Stimulated activated naive CD8-positive, alpha-beta T cell treated with anti-CD3 and anti-CD28 coated beads, Interleukin-15, Interleukin-2, amounts not matched to agents 100 U/mL and 50 U/mL, for 24 hours (primary cell): ENCODE data around the gene HADHA.
"Not testable (repeated sequence)": the region's sequence is repeated elsewhere in the genome, so short reads cannot be mapped to it uniquely, and the experiment has no call there.

Source experiments
- ATAC-seq: fragments of 150-1000 bp; cut with Tn5 transposase; one replicate; pipeline ENCODE4 v1.10.0; 2021
- DNase-seq: peaks from one replicate; pipeline ENCODE4 v3.0.0; 2021

The HADHA gene

GRCh38 chr2:26244309-26245230 is at the start of gene HADHA, which contains the start of gene HADHB:
HADHA (minus strand) TSS chr2:26244632; CDS start chr2:26244596, 36 bp downstream.
HADHB (plus strand) TSS chr2:26244939; CDS start chr2:26254255, 9,316 bp downstream.
- ATAC-seq (peak; percentile 85), DNase-seq (peak; percentile 87)

DNA sequence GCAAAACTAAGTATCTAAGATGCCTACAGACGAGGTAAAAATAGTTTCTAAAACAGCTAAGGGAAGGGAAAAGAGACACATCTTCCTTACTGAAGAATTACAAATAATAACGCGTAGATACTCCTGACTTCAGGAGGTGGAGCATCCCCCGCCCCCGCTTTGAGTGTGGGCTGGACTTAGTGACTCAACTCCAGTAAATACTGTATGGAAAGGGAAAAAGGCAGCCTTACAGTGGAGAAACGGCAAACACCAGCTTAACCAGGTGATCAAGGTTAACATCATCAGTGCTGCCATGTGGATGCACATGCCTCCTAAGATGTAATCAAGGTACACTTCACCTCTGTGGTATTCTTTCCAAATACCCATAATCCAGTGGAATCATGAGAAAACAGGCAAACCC is 48.2 kb upstream of the HADHA start:
- ATAC-seq (no peak), DNase-seq (no peak)

- ATAC-seq (no peak), DNase-seq (no peak)
Observed at GRCh38 chr2:26290001-26290400, 45.6 kb upstream of the HADHA start.

DNA sequence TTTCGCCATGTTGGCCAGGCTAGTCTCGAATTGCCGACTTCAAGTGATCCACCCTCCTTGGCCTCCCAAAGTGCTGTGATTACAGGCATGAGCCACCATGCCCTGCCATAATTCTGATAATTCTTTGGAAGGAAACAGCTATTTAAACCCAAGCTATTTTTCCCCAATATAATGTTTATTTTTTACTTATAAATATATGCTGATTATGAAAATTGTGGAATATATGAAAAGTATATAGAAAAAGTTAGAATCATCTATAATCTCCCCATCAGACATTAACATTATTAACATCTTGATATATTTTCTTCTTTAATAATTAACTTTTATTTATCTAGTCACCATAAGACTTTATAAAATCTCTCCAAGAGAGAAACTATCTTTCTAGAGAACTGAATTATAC is 41.5 kb upstream of the HADHA start:
- ATAC-seq = no peak
- DNase-seq = no peak

GRCh38 chr2:26284132-26284531 is 39.7 kb upstream of the HADHA start:
- no peak for DNase-seq

DNA sequence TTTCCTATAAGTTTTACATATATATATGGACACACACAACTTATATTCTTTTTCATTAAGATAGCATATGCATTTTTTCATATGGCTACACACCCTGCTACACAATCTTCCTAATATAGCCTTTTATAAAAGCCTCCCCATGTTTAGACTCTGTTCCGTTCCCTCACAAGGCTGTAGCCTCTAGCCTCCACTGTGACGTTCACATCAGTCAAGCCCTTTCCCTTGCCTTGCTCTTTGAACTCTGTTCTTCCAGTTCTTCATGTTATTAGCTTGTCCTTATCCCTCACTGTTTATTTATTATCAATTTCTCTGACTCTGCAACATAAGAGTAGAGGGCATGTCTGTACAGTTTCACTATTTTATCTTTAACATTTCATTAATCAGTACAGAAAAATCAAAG is 39.2 kb upstream of the HADHA start:
- ATAC-seq = no peak
- no peak for DNase-seq

More at GRCh38 chr2:26284132-26284531, 39.7 kb upstream of the HADHA start:
- no peak for ATAC-seq

- no peak for DNase-seq
- no peak for ATAC-seq
Observed at GRCh38 chr2:26281226-26281625, 36.8 kb upstream of the HADHA start.

- no peak for ATAC-seq
- DNase-seq = no peak
Observed at GRCh38 chr2:26279886-26280285, 35.5 kb upstream of the HADHA start.

- no peak for ATAC-seq
- no peak for DNase-seq
Observed at GRCh38 chr2:26276484-26277227, 32.2 kb upstream of the HADHA start.

DNA sequence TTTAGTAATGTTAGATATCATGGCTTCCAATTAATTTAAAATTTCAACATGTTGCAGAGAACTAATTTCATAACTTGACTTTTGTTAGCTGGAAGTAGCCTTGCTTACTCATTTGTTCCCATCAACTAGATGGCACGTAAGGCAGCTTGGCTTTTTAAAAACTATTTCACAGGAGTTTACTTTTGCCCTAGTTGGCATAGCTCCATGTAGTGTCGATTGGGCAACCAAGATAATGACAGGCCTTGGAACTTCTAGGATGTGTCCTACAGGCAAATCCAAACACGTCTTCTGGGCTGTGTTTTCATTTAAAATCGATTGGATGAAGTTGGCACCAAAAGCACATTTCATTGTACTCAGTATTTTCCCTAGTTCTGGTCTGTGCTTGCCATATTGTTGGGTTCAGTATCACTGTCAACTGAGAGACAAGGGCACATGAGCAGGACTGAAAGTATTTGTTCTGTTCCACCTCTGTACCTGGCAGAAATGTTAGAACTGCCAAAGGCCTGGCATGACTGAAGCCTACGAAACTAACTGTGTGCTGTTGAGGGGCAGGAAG is 29.7 kb upstream of the HADHA start:
- DNase-seq (no peak), ATAC-seq (no peak)

GRCh38 chr2:26273501-26273900 is 29.1 kb upstream of the HADHA start:
- no peak for DNase-seq
- ATAC-seq = no peak

DNA sequence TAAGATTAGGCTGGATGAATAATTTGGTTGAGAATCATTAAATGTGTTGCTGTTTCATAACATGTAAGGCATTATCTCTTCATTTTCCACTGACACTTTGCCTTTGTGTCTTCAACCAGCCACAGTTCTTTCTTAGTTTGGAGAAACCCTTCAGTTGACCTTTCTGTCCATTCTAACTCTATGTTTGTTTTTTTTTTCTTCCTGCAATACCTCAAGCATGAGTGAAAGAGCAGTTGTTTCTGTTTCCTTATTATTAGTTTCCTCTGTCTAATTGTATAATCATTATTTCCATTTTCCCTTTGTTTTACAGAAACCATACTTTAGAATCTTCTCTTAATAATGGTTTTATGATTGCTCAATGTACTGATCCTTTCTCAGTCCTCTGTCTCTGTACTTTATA is 25.9 kb upstream of the HADHA start:
- DNase-seq (no peak), ATAC-seq (peak; percentile 32)

DNA sequence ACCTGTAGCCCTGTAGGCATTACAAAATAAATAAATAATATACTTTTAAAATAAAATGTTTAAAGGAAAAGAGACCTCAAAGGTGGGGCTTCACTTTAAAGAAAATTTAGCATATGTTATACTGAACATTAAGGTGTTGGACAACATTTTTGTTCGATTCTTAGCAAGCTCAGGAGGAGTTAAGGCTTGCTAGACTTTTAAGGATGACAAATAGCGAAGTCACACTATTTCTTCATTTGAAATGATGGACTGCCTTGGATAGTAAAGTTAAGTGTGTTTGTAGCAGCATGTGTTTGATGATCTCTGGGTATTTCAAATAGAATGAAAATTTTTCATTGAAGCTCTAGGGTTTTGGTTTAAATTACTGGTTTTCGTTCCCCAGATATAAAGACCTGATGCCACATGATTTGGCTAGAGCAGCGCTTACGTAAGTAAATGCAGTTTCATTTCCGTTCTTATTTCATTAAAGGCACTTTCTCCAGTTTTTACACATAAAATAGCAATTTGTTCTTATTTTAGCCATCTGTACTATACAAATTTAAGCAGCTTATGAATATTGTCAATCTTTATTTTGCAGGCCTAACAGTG is 25.2 kb upstream of the HADHA start:
- DNase-seq (no peak), ATAC-seq (no peak)

- ATAC-seq = not testable (repeated sequence)
Observed at GRCh38 chr2:26268670-26269385, 24.4 kb upstream of the HADHA start.

GRCh38 chr2:26268213-26268612 is 23.8 kb upstream of the HADHA start:
- DNase-seq (no peak), ATAC-seq (no peak)

More at GRCh38 chr2:26268670-26269385, 24.4 kb upstream of the HADHA start:
- not testable (repeated sequence) for DNase-seq

DNA sequence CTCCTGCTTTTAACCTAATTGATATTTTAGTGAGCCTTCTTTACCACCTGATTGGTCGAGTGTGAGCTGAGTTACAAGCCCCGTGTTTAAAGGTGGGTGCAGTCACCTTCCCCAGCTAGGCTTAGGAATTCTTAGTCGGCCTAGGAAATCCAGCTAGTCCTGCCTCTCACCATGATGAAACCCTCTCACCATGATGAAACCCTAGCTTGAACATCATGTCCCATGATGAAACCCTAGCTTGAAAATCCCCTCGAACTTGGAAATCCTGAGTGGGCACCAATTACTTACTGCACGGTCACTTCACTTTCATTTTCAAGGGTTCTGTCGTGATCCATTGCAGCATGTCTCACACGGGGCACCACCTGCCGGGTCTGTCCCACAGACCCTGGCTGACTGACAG is 14.4 kb upstream of the HADHA start:
- DNase-seq, ATAC-seq: not testable (repeated sequence)

- ATAC-seq (no peak), DNase-seq (no peak)
Observed at GRCh38 chr2:26255759-26256384, 11.4 kb upstream of the HADHA start.

- ATAC-seq (peak; percentile 9), DNase-seq (no peak)
Observed at GRCh38 chr2:26251893-26252292, 7.5 kb upstream of the HADHA start.

DNA sequence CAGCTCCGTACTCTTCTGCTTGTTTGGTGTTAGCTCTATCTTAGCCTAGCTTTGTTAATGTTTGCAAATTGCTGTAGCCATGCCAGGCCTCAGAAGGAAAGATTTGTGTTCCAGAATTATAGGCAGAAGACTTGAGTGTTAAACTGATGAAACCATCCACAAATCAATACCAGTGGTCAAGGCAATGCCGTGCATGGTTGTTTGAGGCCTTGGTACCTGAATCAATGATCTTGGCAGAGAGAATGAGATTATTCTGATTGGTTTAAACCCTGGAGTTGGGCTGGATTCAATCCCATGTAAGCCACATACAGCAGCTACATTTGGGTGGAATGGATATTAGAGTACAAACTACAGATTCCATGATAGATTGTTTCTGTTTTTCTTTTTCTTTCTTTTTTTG is 5.2 kb upstream of the HADHA start:
- DNase-seq (no peak), ATAC-seq (no peak)

- DNase-seq = peak; percentile 21
- no peak for ATAC-seq
Observed at GRCh38 chr2:26246818-26247217, 2.4 kb upstream of the HADHA start.

DNA sequence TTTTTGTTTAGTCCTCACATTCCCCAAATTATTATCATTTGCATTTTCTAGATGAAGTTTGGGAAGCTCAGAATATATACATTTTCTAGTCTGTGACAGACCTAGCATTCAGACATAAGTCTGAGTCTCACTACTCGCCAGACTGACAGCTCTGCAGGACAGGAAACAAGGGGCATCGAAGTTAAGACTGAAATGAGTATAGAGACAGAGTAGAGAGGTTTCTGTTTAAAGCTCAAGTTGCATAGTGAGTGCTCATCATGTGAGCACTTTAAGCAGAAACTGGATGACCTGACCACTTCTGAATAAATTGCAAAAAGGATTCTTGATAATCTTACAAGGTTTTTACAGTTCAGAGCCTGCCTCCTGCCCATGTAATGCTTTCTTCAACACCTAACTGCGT is 1.4 kb upstream of the HADHA start:
- DNase-seq (no peak), ATAC-seq (peak; percentile 58)
